MCF 10A (cell line): Measurements from ENCODE around the gene ARID3C. TPM values are rescaled to one million over a fixed set of nuclear protein-coding genes. Genes with fewer than 3 reads are reported as not detected.

Experiments used
- BruUV-seq: library from RNA; stranded (reverse); fragments of 400-500 nt; replicated peaks from 2 replicates; lab custom pipeline; 2021; lab: Mats Ljungman, UMichigan
- CTCF ChIA-PET: fragments of 300-600 bp; sonication (Branson Sonifier 250); formaldehyde crosslinking; extraction: SDS; loops from one replicate; lab custom pipeline; 2021; ENCODE audit warnings: antibody characterized with exemption, inconsistent platforms; lab: Yijun Ruan, JAX
- POLR2A ChIA-PET: fragments of 300-600, 350-650 bp; sonication (Branson Sonifier 250); formaldehyde crosslinking; extraction: SDS; loops from one replicate; lab custom pipeline; 2020; ENCODE audit warnings: antibody characterized with exemption, inconsistent platforms; lab: Yijun Ruan, JAX
- DNase-seq: peaks from one replicate; pipeline ENCODE4 v3.0.0-alpha.2; 2018; ENCODE audit not compliant: unreplicated experiment
- H3K27ac Mint-ChIP-seq: one replicate; pipeline ENCODE4 v1.8.0; 2022; ENCODE audit warnings: mild to moderate bottlenecking, low read depth, mixed read lengths; ENCODE audit not compliant: unreplicated experiment
- H3K27me3 Mint-ChIP-seq: one replicate; pipeline ENCODE4 v1.8.0; 2022; ENCODE audit warnings: mixed read lengths; ENCODE audit not compliant: insufficient read depth, unreplicated experiment
- H3K36me3 Mint-ChIP-seq: one replicate; pipeline ENCODE4 v1.8.0; 2022; ENCODE audit warnings: mild to moderate bottlenecking, moderate library complexity, mixed read lengths; ENCODE audit not compliant: insufficient read depth, unreplicated experiment
- H3K4me1 Mint-ChIP-seq: one replicate; pipeline ENCODE4 v1.8.0; 2022; ENCODE audit warnings: mixed read lengths; ENCODE audit not compliant: insufficient read depth, unreplicated experiment
- H3K4me3 Mint-ChIP-seq: one replicate; pipeline ENCODE4 v1.8.0; 2022; ENCODE audit warnings: mild to moderate bottlenecking, moderate library complexity, mixed read lengths; ENCODE audit not compliant: unreplicated experiment
- H3K9me3 Mint-ChIP-seq: one replicate; pipeline ENCODE4 v1.8.0; 2022; ENCODE audit warnings: mixed read lengths; ENCODE audit not compliant: unreplicated experiment
- CTCF ChIP-seq: fragments of 200-600 bp; IDR thresholded peaks from one replicate; pipeline ENCODE4 v1.8.0; 2022; ENCODE audit warnings: antibody characterized with exemption, mild to moderate bottlenecking; ENCODE audit not compliant: unreplicated experiment
- intact Hi-C: fragments of 100-400 bp; cut with micrococcal nuclease; formaldehyde crosslinking; loops from 2 replicates; pipeline ENCODE4 v1.14.1; 2022
- total RNA-seq: library from RNA; stranded (reverse); gene quantifications from 2 replicates; pipeline ENCODE4 v1.2.3, GENCODE V29; 2022

Gene ARID3C
- total RNA-seq, 1 experiment from 2014 or later: not detected

GRCh38 chr9:34603610-34604231 is 25.1 kb downstream of the ARID3C start:
- no peaks in the 10 kb centered on the region for H3K36me3 Mint-ChIP-seq
- no peak overlapping the region for H3K27ac Mint-ChIP-seq
- CTCF ChIA-PET: interaction anchor here (0.6 to 5.1 kb wide), 51 partner anchors 9 to 1636 kb away, joined by 3 to 42 read pairs (median 4); partner anchors contain the start of genes DCTN3, MYORG and SIGMAR1
- POLR2A ChIA-PET: interaction anchor here (1.0 kb wide), 2 partner anchors 31 to 271 kb away, joined by 3 read pairs; no protein-coding TSS in a partner anchor
- no peaks in the 10 kb centered on the region for H3K9me3 Mint-ChIP-seq
- no TSS peak for BruUV-seq
- intact Hi-C loops: loop anchor here (1.0 to 10.0 kb wide), 3 partner anchors 55 to 349 kb away; no protein-coding TSS in a partner anchor
- DNase-seq: peak; percentile 82
- H3K27me3 Mint-ChIP-seq: no peaks in the 10 kb centered on the region
- peaks cover 9% of the 10 kb centered on the region for H3K4me1 Mint-ChIP-seq
- TF ChIP-seq CTCF: peak; percentile 77
- no peak overlapping the region for H3K4me3 Mint-ChIP-seq

GRCh38 chr9:34601937-34602573 is 26.8 kb downstream of the ARID3C start:
- TF ChIP-seq CTCF: no peak
- no peak overlapping the region for H3K27ac Mint-ChIP-seq
- POLR2A ChIA-PET: interaction anchor here (1.0 kb wide), 1 partner anchor 270 kb away, joined by 3 read pairs; no protein-coding TSS in a partner anchor
- no TSS peak for BruUV-seq
- H3K4me1 Mint-ChIP-seq: peaks cover 9% of the 10 kb centered on the region
- no peak overlapping the region for H3K4me3 Mint-ChIP-seq
- intact Hi-C loops: loop anchor here (10.0 kb wide), 1 partner anchor 347 kb away; no protein-coding TSS in a partner anchor
- no peaks in the 10 kb centered on the region for H3K27me3 Mint-ChIP-seq
- no peak for DNase-seq
- H3K36me3 Mint-ChIP-seq: no peaks in the 10 kb centered on the region
- CTCF ChIA-PET: interaction anchor here (0.5 to 5.1 kb wide), 19 partner anchors 11 to 1684 kb away, joined by 3 to 42 read pairs (median 7); partner anchors contain the start of genes DCTN3 and MYORG
- no peaks in the 10 kb centered on the region for H3K9me3 Mint-ChIP-seq

- peak; percentile 75 for DNase-seq
- ChIA-PET POLR2A (interaction anchor here (1.1 kb wide), 1 partner anchor 13 kb away, joined by 3 read pairs; no protein-coding TSS in a partner anchor), CTCF (interaction anchor here (0.6 to 4.1 kb wide), 12 partner anchors 9 to 1044 kb away, joined by 3 to 19 read pairs (median 5); partner anchors contain the start of genes DCTN3 and SIGMAR1)
- no TSS peak for BruUV-seq
- no peak overlapping the region for H3K27ac Mint-ChIP-seq
- intact Hi-C loops: loop anchor here (10.0 kb wide), 1 partner anchor 346 kb away; no protein-coding TSS in a partner anchor
- H3K9me3 Mint-ChIP-seq: no peaks in the 10 kb centered on the region
- no peak overlapping the region for H3K4me3 Mint-ChIP-seq
- H3K27me3 Mint-ChIP-seq: no peaks in the 10 kb centered on the region
- H3K36me3 Mint-ChIP-seq: no peaks in the 10 kb centered on the region
- peaks cover 9% of the 10 kb centered on the region for H3K4me1 Mint-ChIP-seq
- TF ChIP-seq CTCF: no peak
These were observed 28.0 kb downstream of the ARID3C start for GRCh38 chr9:34600908-34601307.

- DNase-seq: no peak
- Mint-ChIP-seq H3K4me1 (peaks cover 9% of the 10 kb centered on the region), H3K36me3 (no peaks in the 10 kb centered on the region), H3K27ac (no peak overlapping the region), H3K4me3 (no peak overlapping the region), H3K27me3 (no peaks in the 10 kb centered on the region), H3K9me3 (no peaks in the 10 kb centered on the region)
- no TSS peak for BruUV-seq
- intact Hi-C loops: no loop called here
- ChIA-PET CTCF (interaction anchor here (0.6 to 4.1 kb wide), 8 partner anchors 12 to 482 kb away, joined by 3 to 19 read pairs (median 4); no protein-coding TSS in a partner anchor), POLR2A (no interaction called here)
- TF ChIP-seq CTCF: no peak
These were observed 29.3 kb downstream of the ARID3C start for GRCh38 chr9:34599546-34599945.
